HG02798 (cell line): ENCODE measurements around the gene CENPVL3.
A peak's percentile ranks its signal among the peaks of the same experiment; 100 is the strongest.
"Not testable (repeated sequence)": the region's sequence is repeated elsewhere in the genome, so short reads cannot be mapped to it uniquely, and the experiment has no call there.

Experiments
- ATAC-seq: cut with Tn5 transposase; IDR thresholded peaks from one replicate; pipeline ENCODE4 v1.9.1; 2021; ENCODE audit warnings: mild to moderate bottlenecking; ENCODE audit not compliant: unreplicated experiment, poor library complexity

CENPVL3 gene

GRCh38 chrX:51618241-51619155, at the start of gene CENPVL3:
Gene CENPVL3, minus strand, starts transcription at chrX:51618912. Its CDS starts 39 bp downstream, at chrX:51618873.
- not testable (repeated sequence) for ATAC-seq

- ATAC-seq: no peak
These were observed 47.3 kb upstream of the CENPVL3 start for GRCh38 chrX:51665981-51666380.

- no peak for ATAC-seq
These were observed 24.7 kb upstream of the CENPVL3 start for GRCh38 chrX:51643377-51643776.

DNA sequence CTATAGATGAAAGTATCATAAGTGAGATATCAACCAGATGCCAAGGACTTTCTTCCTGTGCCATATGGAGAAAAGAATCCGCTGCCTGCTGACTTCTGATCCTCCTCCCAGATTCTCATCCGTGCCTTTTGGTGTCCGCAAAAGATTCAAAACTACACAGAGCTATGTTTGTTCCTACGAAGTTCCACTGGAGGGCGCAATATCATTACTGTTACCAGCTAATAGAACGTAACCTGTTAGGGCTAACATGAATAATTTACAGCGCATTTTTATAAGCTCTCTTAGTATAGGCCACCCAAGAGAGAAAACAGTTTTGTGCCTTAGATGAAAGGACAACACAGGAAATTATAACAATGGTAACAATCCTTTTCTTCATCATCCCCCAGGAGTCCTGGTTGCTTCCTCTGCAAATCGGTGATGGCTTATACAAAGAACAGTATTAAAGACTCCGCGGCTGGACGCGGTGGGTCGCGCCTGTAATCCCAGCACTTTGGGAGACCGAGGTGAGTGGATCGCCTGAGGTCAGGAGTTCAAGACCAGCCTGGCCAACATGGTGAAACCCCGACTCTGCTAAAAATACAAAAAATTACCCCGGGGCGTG, 22.8 kb upstream of the CENPVL3 start:
- no peak for ATAC-seq

- not testable (repeated sequence) for ATAC-seq
These were observed 17.8 kb upstream of the CENPVL3 start for GRCh38 chrX:51636511-51636910.

DNA sequence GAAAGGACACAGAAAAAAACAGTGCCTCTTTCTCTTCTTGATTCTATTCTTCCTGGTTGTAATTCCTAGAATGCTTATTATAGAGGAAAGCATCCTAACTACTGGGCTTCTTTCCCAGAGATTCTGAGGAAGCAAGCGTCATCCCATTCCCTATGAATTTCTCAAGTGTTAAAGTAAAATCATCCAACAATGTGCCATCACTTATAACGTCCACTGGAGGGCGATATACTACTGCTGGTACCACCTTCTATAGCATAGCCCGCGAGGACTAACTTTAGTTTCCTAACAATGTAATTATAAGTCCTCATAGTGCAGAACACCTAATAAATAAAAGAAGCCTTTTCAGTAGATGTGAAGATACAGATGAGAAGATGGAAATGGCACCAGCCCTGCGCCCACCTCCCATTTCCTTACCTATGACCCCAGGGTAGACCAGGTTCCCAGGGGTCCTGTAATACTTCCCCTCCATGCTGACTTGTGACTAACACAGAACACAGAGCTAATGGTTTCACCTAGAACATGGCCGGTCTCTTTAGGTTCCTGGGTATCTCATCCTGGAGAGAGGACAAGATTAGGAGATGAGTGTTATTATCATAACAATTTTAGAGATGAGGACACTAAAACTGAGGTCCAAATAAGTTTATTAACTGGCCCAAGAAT, 4.2 kb downstream of the CENPVL3 start:
- ATAC-seq: peak; percentile 41

GRCh38 chrX:51608766-51609165, 9.9 kb downstream of the CENPVL3 start:
- ATAC-seq: no peak

- ATAC-seq: no peak
These were observed 10.6 kb downstream of the CENPVL3 start for GRCh38 chrX:51608126-51608525.

DNA sequence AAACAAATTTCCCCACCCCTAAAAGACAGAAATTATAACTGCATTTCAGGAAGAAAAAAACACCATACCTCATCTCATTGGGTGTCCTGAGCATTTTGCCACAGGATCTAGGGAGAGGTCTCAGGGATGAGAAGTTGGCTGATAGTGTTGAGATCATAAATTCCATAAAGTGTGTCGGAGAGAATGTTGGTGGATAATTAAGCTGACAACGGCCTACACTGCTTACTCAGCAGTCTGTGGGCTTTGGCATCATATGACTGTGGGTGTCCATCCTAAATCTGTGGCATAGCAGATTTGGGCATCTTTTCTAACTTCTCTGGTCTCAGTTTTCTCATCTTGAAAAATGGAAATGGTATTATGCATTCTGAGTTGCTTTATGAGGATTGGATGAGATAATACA, 12.3 kb downstream of the CENPVL3 start:
- no peak for ATAC-seq

- no peak for ATAC-seq
These were observed 19.8 kb downstream of the CENPVL3 start for GRCh38 chrX:51598899-51599298.

GRCh38 chrX:51571874-51572273, 46.8 kb downstream of the CENPVL3 start:
- no peak for ATAC-seq

DNA sequence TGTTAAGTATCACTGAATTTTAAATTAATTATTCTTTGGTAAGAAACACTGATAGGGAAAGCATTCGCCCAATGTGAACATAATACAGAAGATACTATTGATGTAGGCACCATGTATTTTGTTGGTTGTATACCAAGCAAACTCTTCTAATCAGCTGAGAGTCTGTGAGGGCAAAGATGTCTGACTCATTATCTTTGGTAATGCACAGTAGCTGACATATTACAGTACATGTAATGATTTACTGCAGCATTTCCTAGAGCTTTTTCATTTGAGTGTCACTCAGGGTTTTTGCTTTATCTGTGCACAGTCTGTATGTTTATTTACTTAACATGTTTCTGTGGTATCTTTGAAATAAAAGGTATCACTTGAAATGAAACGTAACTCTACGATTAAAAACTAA, 49.2 kb downstream of the CENPVL3 start:
- ATAC-seq: no peak

GRCh38 chrX:51568586-51568985, 50.1 kb downstream of the CENPVL3 start:
- no peak for ATAC-seq
